Left ventricle myocardium superior (tissue), 1 donor: Measurements from ENCODE around the gene ADGRG1. TPM values are rescaled to one million over a fixed set of nuclear protein-coding genes. Genes with fewer than 3 reads are reported as not detected.
A peak's percentile ranks its signal among the peaks of the same experiment; 100 is the strongest.
"Not testable (repeated sequence)": the region's sequence is repeated elsewhere in the genome, so short reads cannot be mapped to it uniquely, and the experiment has no call there.

Source experiments
- ATAC-seq: fragments of 200-7000 bp; cut with Tn5 transposase; one replicate; pipeline ENCODE4 v1.9.1; 2020; ENCODE audit warnings: mild to moderate bottlenecking, moderate library complexity
- DNase-seq: peaks from one replicate; pipeline ENCODE4 v3.0.0-alpha.2; 2020
- intact Hi-C: fragments of 100-400 bp; cut with micrococcal nuclease; formaldehyde crosslinking; loops from one replicate; pipeline ENCODE4 v1.11.0; 2022
- total RNA-seq: library from RNA; stranded (reverse); fragmentation: NEBNext Ultra II Directional; extraction: Animal tissue kit (Norgen Biotek cat#: 25700); gene quantifications from one replicate; pipeline ENCODE4 v1.2.1, GENCODE V29; 2021
- donor health status: DM: no; HTN: yes; CAD: no; lungs with severe emphysema.

ADGRG1 gene
- total RNA-seq, 1 donor from 2014 or later = 18.6 TPM

DNA sequence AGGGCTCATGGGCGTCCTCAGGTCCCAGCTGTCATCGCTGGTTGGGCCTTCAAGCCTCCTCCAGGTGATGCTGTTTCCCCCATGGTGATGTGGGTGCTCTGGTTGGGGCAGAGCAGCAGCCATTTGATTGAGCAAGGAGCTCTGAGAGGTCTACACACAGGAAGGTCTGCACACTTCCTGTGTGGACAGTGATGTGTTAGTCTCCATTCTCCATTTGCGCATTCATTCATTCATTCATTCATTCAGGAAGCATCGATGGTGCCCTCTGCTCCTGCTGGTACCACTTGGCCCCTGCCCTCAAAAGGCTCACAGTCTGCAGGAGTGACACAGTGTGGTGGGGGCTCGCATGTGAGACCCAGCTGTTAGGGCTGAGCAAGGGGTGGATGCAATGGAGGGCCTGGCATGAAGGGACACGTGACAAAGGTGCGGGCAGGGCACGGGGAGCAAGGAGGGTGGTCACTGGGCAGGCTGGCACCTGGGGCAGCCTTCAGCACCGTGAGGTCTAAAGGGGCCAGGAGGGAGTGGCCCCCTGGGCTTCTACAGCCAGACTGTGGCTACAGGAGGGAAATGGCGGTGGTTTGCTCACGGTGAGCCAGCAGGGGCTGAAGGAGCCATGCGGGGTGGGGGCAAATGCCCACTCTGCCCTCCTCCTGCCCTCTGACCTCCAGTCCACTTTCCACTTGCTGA, 41.2 kb downstream of the ADGRG1 start:
- intact Hi-C loops = no loop called here
- ATAC-seq (no peak), DNase-seq (peak; percentile 9)

DNA sequence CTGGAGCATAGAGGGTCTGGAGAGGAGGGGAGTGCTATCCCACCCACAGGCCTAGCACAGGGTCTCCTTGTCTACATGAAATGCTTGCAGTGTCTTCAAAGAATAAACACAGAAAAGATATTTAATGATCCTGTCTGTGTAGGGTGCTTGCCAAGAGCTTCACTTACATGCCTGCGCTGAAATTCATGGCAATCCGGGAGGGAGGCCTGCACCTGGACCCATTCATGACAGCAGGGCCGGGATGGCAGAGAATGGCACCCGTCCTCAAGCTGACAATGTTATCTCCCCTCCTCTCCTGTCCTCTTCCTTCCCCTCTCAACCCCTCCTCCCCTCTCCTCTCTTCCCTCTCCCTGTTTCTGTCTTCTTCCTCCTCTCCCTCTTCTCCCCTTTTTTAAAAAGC, 41.8 kb downstream of the ADGRG1 start:
- intact Hi-C loops = no loop called here
- ATAC-seq = no peak
- DNase-seq = no peak

DNA sequence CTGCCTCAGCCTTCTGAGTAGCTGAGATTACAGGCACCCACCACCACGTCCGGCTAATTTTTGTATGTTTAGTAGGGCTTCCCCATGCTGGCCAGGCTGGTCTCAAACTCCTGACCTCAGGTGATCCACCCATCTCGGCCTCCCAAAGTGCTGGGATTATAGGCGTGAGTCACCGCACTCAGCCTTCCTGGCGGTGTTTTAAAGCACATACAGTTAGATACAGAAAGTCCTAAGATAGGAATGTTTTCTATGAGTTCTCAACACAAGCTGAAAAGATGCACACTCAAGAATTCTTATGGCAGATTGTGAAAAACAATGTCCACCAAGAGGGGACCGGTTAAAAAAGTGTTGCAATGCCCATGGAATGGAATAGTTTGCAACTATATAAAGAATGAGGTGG, 43.0 kb downstream of the ADGRG1 start:
- ATAC-seq, DNase-seq, intact Hi-C loops: not testable (repeated sequence)

DNA sequence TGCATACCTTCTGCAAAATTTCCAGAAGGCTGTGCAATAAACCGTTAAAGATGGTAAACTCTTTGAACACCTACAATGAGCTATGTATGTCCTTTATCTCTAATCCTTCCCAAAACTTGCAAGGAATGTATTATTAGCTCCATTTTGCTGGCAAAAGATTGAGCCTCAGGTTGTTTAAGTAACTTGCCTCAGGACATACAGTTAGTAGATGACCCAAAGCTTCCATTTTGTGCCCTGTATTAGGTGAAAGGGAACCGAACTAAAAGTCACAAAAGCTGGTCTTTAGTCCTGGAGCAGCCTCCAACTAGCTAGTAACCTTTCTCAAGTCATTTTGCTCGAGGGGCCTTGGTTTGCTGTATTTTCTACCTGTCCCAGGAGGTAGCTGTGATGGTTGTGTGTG, 44.0 kb downstream of the ADGRG1 start:
- intact Hi-C loops = no loop called here
- no peak for DNase-seq
- no peak for ATAC-seq

DNA sequence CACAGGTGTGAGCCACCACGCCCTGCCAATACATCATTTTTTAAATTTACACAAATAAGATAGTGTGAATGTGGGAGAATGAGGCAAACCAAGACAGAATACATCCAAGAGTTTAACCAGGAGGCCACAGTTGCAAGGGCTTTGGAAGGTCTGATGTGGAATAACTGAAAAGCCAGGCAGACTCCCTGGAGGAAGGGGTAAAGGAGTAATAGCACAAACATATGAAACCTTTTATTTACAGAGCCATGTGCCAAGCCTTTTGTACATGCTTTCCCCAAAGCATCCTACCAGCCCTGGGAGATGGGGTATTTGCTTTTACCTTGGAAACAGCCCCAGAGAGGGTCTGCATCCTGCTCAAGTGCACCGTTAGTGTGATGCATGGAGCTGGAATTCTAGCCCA, 44.4 kb downstream of the ADGRG1 start:
- ATAC-seq (no peak), DNase-seq (no peak)
- intact Hi-C loops = no loop called here

DNA sequence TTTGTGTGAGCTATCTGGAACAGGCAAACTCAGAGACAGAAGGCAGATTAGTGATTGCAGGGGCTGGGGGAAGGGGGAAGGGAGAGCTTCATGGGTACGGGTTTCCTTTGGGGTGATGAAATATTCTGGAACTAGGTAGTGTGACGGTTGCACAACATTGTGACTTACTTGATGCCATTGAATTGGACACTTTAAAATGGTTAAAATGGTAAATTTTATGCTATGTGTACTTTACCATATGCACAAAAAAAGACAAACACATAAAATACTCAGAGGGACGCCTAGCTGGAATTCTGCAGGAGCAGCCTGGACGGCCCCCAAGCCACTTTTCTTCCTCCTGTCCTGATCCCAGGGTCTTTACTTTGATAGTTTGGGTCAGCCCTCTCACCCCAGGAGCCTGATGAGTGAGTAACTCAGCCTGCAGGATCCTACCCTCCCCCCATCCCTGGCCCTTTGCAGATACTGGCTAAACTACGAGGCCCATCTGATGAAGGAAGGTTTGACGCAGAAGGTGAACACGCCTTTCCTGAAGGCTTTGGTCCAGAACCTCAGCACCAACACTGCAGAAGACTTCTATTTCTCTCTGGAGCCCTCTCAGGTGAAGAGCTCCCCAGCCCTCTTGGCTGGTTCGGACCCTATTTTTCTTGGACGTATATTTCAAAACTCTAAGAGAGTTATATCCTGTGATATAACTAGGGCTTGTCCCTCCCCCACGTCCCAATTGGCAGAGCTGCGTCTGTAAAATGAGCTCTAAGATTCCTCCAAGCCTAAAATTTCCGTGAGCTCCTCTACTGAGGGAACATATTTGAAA, 47.5 kb downstream of the ADGRG1 start:
- ATAC-seq = peak; percentile 16
- DNase-seq = no peak
- intact Hi-C loops = no loop called here

DNA sequence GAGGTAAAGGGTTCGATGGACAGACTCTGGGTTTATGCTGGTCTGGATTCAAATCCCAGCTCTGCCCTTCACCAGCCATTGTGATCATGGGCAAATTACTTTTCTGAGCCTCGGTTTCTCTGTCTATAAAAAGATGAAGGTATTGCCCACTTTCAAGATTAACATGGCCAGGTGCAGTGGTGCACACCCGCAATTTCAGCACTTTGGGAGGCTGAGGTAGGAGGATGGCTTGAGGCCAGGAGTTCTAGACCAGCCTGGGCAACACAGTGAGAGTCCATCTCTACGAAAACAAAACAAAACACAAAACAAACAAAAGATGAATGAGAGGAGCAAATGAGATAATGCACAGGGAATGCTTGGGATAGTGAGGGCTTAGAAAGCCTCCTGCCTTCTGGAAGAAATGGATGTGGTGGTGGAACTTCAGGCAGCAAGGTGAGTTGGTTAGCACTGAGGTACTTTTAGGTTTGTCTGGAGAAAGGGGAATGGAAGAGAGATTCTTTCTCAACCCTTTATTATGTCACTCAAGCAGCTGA, 48.2 kb downstream of the ADGRG1 start:
- DNase-seq = no peak
- intact Hi-C loops = no loop called here

DNA sequence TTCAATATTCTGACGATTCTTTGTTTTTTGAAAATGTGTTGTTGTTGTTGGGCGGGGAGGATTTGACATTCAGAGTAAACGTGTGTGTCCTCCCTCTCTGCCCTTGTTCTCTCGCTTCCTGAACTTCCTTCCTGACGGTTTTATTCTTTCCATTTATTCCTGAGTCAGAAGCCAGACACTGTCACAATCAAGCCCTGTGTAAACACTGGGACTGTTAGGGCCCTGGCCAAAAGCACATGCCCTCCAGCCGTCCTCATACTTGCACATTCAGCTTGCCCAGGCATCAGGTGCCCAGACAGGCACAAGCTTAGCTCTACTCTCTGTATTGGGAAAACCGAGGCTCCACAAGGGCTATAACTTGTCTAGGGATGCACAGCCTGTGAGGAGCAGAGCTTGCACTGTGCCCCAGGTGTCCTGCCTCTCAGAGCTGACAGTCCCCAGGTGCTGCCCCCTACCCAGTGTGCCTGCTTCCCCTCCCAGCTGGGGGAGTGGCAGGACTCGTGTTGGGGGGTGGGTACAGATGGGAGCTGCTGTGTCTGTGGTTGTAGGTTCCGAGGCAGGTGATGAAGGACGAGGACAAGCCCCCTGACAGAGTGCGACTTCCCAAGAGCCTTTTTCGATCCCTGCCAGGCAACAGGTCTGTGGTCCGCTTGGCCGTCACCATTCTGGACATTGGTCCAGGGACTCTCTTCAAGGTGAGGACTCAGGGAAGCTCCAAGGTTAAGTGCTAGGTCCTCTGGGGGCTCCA, 49.4 kb downstream of the ADGRG1 start:
- intact Hi-C loops = no loop called here
- ATAC-seq (peak; percentile 90), DNase-seq (no peak)

More for the DNA sequence above, 48.2 kb downstream of the ADGRG1 start:
- ATAC-seq = no peak

DNA sequence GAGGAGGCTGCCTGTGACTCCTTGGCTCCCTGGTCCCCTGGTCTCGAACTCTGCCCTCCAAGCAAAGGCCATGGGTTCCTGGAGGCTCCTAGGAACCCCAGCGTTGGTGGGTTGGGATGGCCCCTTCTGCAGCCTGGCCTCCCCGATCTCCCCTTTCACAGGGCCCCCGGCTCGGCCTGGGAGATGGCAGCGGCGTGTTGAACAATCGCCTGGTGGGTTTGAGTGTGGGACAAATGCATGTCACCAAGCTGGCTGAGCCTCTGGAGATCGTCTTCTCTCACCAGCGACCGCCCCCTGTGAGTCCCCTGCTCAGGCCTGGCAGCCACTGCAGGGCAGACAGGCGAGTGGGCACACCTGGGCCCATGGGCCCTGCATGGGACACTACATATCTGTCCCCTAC, 50.6 kb downstream of the ADGRG1 start:
- intact Hi-C loops = no loop called here
- DNase-seq (no peak), ATAC-seq (no peak)

DNA sequence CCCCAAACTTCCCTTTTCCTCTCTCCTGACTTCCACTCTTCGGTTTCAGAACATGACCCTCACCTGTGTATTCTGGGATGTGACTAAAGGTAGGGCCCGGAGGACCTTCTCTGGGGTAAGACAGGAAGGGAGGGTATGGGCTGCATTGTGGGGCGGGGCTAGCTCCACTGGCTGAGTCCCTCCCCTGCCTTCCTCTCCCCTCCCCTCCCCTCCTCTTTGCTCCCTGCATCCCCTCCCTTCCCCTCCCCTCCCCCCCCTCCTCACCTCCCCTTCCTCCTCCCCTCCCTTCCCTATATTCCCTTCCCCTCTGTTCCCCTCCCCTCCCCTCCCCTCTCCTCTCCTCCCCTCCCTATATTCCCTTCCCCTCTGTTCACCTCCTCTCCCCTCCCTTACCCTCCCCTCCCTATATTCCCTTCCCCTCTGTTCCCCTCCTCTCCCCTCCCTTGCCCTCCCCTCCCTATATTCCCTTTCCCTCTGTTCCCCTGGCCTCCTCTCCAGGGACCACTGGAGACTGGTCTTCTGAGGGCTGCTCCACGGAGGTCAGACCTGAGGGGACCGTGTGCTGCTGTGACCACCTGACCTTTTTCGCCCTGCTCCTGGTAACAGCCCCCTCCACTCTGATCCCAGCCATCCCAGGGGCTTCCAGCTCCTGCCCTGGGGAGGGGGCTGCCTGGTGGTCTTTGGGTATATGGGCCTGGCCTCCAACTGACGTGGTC, 51.5 kb downstream of the ADGRG1 start:
- DNase-seq = no peak
- intact Hi-C loops = no loop called here

DNA sequence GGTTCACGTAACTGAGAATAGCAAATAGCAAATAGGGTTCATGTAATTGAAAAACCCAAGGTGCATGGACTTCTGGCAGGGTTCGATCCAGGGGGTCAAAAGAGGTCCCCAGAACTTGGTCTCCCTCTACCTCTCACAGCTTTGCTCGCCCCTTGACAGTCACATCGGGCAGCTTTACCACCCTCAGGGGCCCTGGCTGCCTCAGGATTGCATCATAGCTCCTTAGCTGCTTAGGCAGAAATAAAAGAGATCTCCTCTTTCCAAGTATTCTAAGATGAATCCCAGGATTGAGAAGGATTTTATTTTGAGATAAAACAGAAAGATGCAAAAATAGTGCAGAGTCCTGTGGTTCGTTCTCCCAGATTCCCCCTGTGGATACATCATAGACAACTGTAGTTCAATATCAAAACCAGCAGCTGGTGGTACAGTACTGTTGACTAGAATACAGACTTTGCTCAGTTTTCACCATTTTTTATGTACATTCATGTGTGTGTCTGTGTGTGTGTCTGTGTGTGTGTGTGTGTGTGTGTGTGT, 52.5 kb downstream of the ADGRG1 start:
- no peak for DNase-seq
- intact Hi-C loops = no loop called here
- no peak for ATAC-seq

More for the DNA sequence above, 51.5 kb downstream of the ADGRG1 start:
- ATAC-seq = no peak

DNA sequence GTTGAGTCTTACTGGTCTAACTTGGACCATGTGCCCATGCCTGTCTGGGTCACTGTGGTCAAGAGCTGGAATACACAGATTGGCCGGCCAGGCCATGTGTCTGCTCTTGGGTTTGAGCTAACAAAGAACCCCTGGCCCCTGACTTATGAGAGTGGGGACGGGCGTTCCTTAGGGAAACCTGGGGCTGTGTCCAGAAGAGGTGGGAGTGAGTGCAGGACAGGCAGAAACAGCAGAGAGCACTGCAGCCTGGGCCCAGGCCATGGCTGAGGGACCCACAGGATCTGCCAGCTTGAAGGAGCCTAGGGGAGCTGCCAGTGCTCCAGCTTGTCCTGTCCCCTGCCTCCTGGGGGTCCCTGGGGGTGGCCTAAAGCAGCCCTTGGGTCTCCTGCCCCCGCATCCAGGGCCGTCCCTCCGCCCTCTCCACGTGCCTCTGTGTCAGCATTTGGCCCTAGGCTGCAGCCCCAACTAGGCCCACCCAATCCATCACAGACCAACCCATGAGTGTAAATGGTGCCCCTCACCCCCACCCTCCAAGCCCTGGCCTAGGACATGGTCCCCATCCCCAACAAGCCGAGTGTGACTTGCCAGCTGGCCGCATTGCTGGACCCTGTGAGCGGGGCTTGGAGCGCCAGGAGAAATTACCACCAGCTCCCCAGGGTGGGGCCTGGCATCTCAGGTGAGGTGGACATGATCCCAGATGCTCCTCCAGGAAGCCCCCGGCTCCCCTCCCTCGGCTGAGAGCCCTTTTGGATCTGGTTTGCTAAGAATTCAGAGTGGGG, 53.7 kb downstream of the ADGRG1 start:
- ATAC-seq = no peak
- DNase-seq = no peak
- intact Hi-C loops = no loop called here

DNA sequence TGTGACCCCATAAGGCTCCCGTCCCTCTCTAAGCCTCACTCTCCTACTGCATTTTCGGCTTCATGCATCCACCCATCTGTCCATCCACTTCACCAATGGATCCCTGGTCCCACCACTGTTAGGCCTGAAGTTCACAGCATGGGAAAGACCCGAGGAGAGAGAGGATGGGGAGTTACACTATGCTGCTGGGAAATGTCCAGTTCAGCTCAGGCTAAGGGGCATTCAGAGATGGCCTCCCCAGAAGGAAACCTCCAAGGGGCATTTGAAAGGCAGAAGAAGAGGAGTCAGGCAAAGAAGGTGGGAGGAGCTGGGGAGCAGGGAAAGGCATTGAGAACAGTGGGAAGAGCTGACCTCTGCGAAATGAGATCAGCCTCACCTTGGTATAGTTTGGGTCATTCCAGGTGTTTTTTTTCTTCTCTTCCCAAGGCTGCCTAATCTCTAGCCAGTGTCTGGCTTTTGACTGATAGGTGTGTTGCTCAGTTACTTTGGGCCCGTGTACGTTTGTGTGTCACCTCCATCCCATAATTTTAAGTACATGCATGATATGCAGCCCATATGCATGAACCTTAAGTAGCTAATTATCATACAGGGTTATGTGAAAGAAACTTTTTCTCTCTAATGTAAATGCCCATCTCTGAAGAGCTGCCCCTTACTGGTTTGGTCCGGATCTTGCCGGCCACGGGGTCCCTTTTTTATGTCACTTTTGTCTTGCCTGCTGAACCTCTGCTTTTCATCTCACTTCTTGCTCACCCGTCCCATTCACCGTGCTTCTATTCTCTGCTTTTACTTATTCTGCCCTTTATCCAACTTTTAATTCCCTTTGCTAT, 54.6 kb downstream of the ADGRG1 start:
- intact Hi-C loops = no loop called here
- no peak for ATAC-seq
- DNase-seq = no peak

DNA sequence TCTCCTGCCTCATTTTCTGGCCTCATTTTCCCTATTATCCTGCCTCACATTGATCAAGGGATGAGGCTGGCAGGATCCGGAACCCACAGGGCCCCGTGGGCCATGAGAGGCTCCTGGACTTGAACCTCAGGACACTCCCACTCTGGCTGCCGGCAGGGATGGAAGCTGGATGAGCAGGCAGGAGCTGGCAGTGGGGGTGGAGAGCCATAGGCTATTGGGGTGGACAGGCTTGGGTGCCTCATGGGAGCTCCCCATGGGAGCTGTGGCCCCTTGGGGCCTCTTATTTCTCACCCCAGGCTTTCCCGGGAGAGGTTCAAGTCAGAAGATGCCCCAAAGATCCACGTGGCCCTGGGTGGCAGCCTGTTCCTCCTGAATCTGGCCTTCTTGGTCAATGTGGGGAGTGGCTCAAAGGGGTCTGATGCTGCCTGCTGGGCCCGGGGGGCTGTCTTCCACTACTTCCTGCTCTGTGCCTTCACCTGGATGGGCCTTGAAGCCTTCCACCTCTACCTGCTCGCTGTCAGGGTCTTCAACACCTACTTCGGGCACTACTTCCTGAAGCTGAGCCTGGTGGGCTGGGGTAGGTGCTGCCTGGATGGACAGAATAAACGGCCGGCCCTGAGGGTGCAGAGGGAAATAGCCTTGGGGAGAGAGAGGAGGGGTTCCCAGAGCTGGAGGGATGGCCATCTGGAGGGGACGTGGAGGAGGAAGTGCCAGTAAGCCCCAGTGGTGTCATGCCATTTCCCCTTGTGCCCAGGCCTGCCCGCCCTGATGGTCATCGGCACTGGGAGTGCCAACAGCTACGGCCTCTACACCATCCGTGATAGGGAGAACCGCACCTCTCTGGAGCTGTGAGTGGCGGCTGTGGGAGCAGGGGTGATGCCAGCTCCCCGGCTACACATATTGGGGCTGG, 55.5 kb downstream of the ADGRG1 start:
- intact Hi-C loops = no loop called here

DNA sequence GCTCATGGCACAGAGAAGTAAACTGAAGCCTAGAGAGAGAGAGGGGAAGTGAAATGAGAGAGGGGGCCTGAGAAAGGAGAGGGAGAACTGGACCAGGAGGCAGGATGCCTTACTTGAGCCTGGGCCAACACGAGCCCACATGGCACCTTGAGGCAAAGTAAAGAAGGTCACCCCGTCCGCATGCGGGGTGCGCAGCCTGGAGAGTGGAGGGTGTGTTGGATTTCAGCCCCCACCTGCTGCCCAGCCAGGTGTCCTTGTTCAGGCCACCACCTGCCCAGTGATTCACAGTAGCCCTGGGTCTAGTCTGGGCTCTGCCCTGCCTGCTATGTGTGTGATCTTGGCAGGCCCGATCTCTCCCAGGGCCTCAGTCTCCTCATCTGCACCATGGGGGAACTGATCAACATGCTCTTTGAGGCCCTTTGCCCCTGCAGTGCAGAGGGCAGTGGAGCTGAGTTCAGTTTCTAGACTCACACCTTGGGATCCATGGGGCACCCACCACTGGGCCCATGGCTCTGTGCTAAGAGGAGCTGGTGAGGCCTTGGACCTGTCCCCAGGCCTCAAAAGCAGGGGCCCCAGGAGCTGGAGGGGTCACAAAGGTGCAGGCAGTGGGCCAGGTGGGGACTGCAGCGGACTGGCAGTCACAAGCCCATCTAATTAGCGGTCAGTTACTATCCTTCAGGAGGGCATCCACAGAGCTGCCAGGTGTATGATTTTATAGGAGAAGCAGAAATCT, 56.4 kb downstream of the ADGRG1 start:
- intact Hi-C loops = no loop called here
- DNase-seq (no peak), ATAC-seq (no peak)

More for the DNA sequence above, 55.5 kb downstream of the ADGRG1 start:
- ATAC-seq = no peak
- no peak for DNase-seq

DNA sequence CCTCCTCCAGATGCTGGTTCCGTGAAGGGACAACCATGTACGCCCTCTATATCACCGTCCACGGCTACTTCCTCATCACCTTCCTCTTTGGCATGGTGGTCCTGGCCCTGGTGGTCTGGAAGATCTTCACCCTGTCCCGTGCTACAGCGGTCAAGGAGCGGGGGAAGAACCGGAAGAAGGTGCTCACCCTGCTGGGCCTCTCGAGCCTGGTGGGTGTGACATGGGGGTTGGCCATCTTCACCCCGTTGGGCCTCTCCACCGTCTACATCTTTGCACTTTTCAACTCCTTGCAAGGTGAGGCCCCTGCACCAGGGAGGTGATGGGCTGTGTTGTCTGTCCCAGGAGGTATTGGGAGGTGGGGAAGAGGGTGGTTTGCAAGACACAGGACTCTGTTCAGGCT, 57.2 kb downstream of the ADGRG1 start:
- no peak for DNase-seq
- intact Hi-C loops = no loop called here
- no peak for ATAC-seq
